Measurements from ENCODE around the gene MYH7B.

GRCh38 chr20:34999021-34999451 is 43.4 kb downstream of the MYH7B start:
- no peak for TF ChIP-seq EZH2 (IDR thresholded peaks at IDR 0.05)
- TF ChIP-seq POLR2AphosphoS5 (IDR thresholded peaks at IDR 0.05; ENCODE audit: borderline replicate concordance, low read depth, low read length) = no peak
- no peak for TF ChIP-seq FOXP2 (optimal IDR thresholded peaks at IDR 0.05; ENCODE audit: control extremely low read depth, extremely low read length, insufficient read depth)
